ENCODE data around the gene SLC2A8.

The SLC2A8 gene

DNA sequence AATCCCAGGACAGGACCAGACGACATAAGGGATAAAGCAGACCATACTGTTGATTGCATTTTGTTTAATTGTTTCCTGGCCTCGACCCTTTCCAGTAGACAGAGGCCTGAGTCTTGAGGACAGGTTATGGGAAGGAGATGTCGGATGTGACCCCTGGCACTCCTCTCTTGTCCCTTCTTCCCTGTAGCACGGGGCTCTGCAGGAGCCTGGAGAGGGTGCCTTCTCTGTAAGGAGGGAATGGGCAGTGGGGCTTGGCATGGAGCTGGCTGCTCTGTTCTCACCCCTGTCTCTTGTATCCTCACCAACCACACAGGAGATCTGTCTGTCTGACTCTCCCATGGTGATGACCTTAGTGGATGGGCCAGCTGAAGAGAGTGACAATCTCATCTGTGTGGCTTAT, 40.1 kb upstream of the SLC2A8 start:
- no peak overlapping the region for H3K4me3 ChIP-seq (ENCODE audit: low read depth, low read length)
- TF ChIP-seq, protein P1, sequence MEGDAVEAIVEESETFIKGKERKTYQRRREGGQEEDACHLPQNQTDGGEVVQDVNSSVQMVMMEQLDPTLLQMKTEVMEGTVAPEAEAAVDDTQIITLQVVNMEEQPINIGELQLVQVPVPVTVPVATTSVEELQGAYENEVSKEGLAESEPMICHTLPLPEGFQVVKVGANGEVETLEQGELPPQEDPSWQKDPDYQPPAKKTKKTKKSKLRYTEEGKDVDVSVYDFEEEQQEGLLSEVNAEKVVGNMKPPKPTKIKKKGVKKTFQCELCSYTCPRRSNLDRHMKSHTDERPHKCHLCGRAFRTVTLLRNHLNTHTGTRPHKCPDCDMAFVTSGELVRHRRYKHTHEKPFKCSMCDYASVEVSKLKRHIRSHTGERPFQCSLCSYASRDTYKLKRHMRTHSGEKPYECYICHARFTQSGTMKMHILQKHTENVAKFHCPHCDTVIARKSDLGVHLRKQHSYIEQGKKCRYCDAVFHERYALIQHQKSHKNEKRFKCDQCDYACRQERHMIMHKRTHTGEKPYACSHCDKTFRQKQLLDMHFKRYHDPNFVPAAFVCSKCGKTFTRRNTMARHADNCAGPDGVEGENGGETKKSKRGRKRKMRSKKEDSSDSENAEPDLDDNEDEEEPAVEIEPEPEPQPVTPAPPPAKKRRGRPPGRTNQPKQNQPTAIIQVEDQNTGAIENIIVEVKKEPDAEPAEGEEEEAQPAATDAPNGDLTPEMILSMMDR (IDR thresholded peaks at IDR 0.05; ENCODE audit: borderline replicate concordance, insufficient read depth, low read depth, low read length) = no peak

DNA sequence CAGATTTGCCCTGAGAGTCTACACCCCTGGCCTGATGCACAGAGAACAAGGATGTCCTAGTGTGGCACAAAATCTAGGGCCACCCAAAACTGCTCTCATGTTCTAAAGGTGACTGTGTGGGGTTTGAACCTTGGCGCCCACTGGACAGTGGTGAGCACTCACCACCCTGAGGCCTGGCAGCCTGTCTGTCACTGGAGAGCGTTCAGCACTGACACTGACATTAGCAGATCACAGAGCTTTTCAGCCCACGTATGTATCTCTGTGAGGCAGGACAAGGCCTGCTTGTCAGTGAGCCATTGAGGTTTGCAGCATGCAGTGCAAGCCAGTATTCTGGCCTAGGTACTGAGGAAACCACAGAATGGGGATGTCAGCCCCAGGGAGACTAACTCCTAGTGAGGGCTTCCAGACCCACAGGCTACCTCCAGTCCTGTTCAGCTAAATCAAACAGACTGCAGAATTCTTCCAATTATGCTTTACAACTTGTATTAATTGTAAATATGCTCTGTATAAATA, 38.9 kb upstream of the SLC2A8 start:
- TF ChIP-seq, protein P1 (IDR thresholded peaks at IDR 0.05; ENCODE audit: borderline replicate concordance, insufficient read depth, low read depth, low read length) = no peak
- no peak overlapping the region for H3K4me3 ChIP-seq (ENCODE audit: low read depth, low read length)

DNA sequence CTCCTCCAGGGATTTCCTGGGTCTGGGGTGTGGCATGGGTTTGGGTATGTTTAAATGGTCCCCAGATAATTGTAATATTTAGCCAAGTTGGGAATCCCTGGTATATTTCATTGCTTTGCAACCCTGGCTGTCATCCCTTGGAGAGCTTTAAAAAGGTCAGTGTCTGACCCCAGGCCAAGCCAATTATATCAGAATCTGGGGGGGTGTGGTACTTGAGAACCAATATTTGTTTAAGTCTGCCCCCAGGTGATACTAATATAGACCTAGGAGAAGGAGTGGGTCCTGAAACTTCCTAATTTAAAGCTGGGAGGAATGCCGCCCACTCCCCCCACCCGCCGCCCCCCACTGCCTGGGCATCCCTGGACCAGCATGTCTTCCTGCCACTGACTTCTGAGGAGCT, 38.2 kb upstream of the SLC2A8 start:
- TF ChIP-seq, protein P1 (IDR thresholded peaks at IDR 0.05; ENCODE audit: borderline replicate concordance, insufficient read depth, low read depth, low read length) = no peak
- H3K4me3 ChIP-seq (ENCODE audit: low read depth, low read length) = no peak overlapping the region

DNA sequence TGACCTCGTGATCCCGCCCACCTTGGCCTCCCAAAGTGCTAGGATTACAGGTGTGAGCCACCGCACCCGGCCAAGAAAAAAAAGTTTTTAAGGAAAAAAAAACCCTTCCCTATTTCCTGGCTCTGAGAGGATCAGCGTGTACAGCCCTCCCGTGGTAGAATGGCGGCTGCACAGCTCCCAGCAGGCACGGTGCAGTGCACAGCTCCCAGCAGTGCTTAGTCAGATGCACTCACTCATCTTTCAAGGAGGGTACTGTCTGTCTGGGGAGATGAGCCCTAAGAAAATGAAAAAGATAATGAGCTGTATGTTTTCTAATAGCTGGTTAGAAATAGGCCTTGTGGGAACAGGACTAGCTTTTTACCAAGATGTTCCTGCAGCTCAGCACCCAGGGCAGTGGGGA, 36.7 kb upstream of the SLC2A8 start:
- TF ChIP-seq, protein P1 (IDR thresholded peaks at IDR 0.05; ENCODE audit: borderline replicate concordance, insufficient read depth, low read depth, low read length) = no peak
- H3K4me3 ChIP-seq (ENCODE audit: low read depth, low read length) = no peak overlapping the region

DNA sequence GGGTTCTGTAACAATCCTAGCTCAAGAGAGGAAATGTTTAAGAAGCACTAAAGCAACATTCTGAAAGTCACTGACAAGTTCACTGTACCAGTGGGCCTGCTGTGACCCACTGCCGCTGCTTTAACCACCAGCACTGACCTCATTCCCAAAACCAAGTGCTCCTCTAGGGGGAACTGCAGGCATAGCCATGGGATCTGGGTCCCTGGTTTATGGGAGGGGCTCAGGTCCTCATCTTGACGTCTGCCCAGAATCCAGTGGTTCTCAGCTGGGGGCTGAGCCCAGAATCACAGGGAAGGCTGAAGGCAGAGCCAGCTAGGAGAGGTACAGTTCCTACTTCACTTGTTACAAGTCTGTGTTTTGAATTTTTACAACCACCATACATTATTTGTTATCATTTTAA, 36.1 kb upstream of the SLC2A8 start:
- TF ChIP-seq, protein P1 (IDR thresholded peaks at IDR 0.05; ENCODE audit: borderline replicate concordance, insufficient read depth, low read depth, low read length) = no peak
- no peak overlapping the region for H3K4me3 ChIP-seq (ENCODE audit: low read depth, low read length)

DNA sequence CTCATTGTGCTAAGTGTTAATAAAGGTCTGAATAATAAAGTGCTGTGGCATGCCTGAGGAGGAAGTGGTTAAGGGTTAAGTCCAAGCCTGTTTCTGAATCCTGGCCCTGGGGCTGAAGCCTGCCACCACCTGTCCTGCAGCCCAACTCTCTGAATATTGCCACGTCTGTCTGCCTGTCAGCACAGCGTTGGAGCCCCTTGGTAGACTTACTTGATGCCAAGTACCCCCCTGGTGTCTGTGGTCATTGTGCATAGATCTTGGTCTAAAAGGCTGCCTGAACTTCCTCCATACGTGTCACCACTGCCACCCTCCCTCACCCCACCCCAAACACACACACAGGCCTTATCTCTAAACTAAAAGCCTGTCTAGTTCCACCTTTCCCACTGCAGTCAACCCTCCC, 35.4 kb upstream of the SLC2A8 start:
- TF ChIP-seq, protein P1 (IDR thresholded peaks at IDR 0.05; ENCODE audit: borderline replicate concordance, insufficient read depth, low read depth, low read length) = no peak
- no peak overlapping the region for H3K4me3 ChIP-seq (ENCODE audit: low read depth, low read length)

DNA sequence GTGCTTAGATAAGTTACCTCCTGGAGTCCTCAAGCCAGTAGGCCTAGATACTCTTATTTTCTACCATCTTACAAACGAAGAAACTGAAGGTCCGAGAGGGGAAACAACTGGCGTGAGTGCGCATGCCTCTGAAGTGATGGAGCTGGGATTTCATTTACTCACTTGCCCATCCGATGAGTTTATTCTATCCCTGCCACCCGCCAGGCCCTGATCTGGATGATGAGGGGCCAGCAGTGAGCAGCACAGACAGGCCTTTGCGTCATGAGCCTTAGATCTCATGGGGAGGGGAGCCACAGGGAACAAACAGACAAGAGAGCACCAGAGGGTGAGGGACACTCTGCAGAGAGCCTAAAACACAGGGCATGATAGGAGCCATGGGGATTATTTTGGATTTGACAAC, 34.1 kb upstream of the SLC2A8 start:
- H3K4me3 ChIP-seq (ENCODE audit: low read depth, low read length) = no peak overlapping the region
- TF ChIP-seq, protein P1 (IDR thresholded peaks at IDR 0.05; ENCODE audit: borderline replicate concordance, insufficient read depth, low read depth, low read length) = no peak

Data from GM12875 (cell line).